Neural cell (in vitro differentiated cells): ENCODE results near the gene WNT7B. TPM values are rescaled to one million over a fixed set of nuclear protein-coding genes. Genes with fewer than 3 reads are reported as not detected.

Experiments
- H2AFZ ChIP-seq: fragments of 200-600, 300-800 bp; sonication (generic), shearing (Covaris generic); 2 replicates; pipeline ENCODE4 v1.6.0; 2014; ENCODE audit warnings: low read depth, mild to moderate bottlenecking, antibody characterized with exemption, low read length, moderate library complexity
- H3F3A ChIP-seq: fragments of 200-600 bp; shearing (Covaris generic); 2 replicates; pipeline ENCODE4 v1.6.1; 2016; ENCODE audit warnings: mild to moderate bottlenecking, moderate library complexity, mixed read lengths, antibody characterized with exemption, low read length; ENCODE audit not compliant: insufficient read depth, poor library complexity, severe bottlenecking
- H3K27ac ChIP-seq: fragments of 200-600, 300-800 bp; sonication (generic), shearing (Covaris generic); 2 replicates; pipeline ENCODE4 v1.5.1; 2014; ENCODE audit warnings: mild to moderate bottlenecking, low read length, moderate library complexity
- H3K27me3 ChIP-seq: fragments of 300-800, 200-600 bp; sonication (generic), shearing (Covaris generic); 2 replicates; pipeline ENCODE4 v1.6.0; 2014; ENCODE audit warnings: mild to moderate bottlenecking, low read depth, low read length, moderate library complexity; ENCODE audit not compliant: insufficient read depth
- H3K36me3 ChIP-seq: fragments of 300-800, 200-600 bp; sonication (generic), shearing (Covaris generic); 2 replicates; pipeline ENCODE4 v1.5.1; 2014; ENCODE audit warnings: mild to moderate bottlenecking, antibody characterized with exemption, low read length, moderate library complexity; ENCODE audit not compliant: insufficient read depth
- H3K4me2 ChIP-seq: fragments of 300-800, 200-600 bp; sonication (generic), shearing (Covaris generic); 2 replicates; pipeline ENCODE4 v1.6.0; 2014; ENCODE audit warnings: mild to moderate bottlenecking, low read length
- H3K4me3 ChIP-seq: fragments of 300-800, 200-600 bp; sonication (generic), shearing (Covaris generic); 2 replicates; pipeline ENCODE4 v1.5.1; 2014; ENCODE audit warnings: mild to moderate bottlenecking, low read length, moderate library complexity
- H3K79me2 ChIP-seq: fragments of 200-600 bp; shearing (Covaris generic); replicated peaks from 2 replicates; pipeline ENCODE4 v1.6.0; 2014; ENCODE audit warnings: mild to moderate bottlenecking, low read length, moderate library complexity; ENCODE audit not compliant: insufficient read depth
- H3K9ac ChIP-seq: fragments of 300-800, 200-600 bp; sonication (generic), shearing (Covaris generic); 2 replicates; pipeline ENCODE4 v1.6.1; 2016; ENCODE audit warnings: mild to moderate bottlenecking, low read length, mixed read lengths
- H3K9me2 ChIP-seq: fragments of 200-600 bp; shearing (Covaris generic); 2 replicates; pipeline ENCODE4 v1.6.1; 2016; ENCODE audit warnings: mild to moderate bottlenecking, low read length, mixed read lengths; ENCODE audit not compliant: insufficient read depth
- H3K9me3 ChIP-seq: fragments of 200-600, 300-800 bp; sonication (generic), shearing (Covaris generic); 2 replicates; pipeline ENCODE4 v1.6.1; 2016; ENCODE audit warnings: mild to moderate bottlenecking, mixed run types, low read length, moderate library complexity, mixed read lengths
- H4K20me1 ChIP-seq: fragments of 200-600 bp; shearing (Covaris generic); 2 replicates; pipeline ENCODE4 v1.6.1; 2016; ENCODE audit warnings: mild to moderate bottlenecking, mixed run types; ENCODE audit not compliant: insufficient read depth
- CTCF ChIP-seq: fragments of 450-650 bp; IDR thresholded peaks from 2 replicates; pipeline ENCODE4 v1.5.1; 2014; ENCODE audit warnings: antibody characterized with exemption, mild to moderate bottlenecking, moderate library complexity; ENCODE audit not compliant: poor library complexity, severe bottlenecking
- EP300 ChIP-seq: fragments of 450-650 bp; conservative IDR thresholded peaks from 2 replicates; pipeline ENCODE4 v1.6.1; 2014; ENCODE audit warnings: antibody characterized with exemption, mild to moderate bottlenecking, moderate library complexity; ENCODE audit not compliant: poor library complexity, severe bottlenecking
- EZH2 ChIP-seq: fragments of 200-600, 300-800 bp; shearing (Covaris generic), sonication (generic); IDR thresholded peaks from 2 replicates; pipeline ENCODE4 v1.6.1; 2014; ENCODE audit warnings: antibody characterized with exemption, low read length, borderline replicate concordance, mild to moderate bottlenecking; ENCODE audit not compliant: insufficient read depth, poor library complexity, severe bottlenecking
- MXI1 ChIP-seq: fragments of 450-650 bp; conservative IDR thresholded peaks from 2 replicates; pipeline ENCODE4 v1.6.1; 2014; ENCODE audit warnings: antibody characterized with exemption, mild to moderate bottlenecking; ENCODE audit not compliant: poor library complexity, severe bottlenecking
- POLR2AphosphoS5 ChIP-seq: IDR thresholded peaks from 2 replicates; pipeline ENCODE4 v1.6.1; 2012
- RAD21 ChIP-seq: fragments of 450-650 bp; conservative IDR thresholded peaks from 2 replicates; pipeline ENCODE4 v1.6.1; 2014; ENCODE audit warnings: antibody characterized with exemption, mild to moderate bottlenecking, moderate library complexity
- REST ChIP-seq: IDR thresholded peaks from 2 replicates; pipeline ENCODE4 v1.6.1; 2012; ENCODE audit warnings: borderline replicate concordance
- SMC3 ChIP-seq: fragments of 450-650 bp; conservative IDR thresholded peaks from 2 replicates; pipeline ENCODE4 v1.6.1; 2014; ENCODE audit warnings: antibody characterized with exemption, mild to moderate bottlenecking, moderate library complexity; ENCODE audit not compliant: poor library complexity
- TAF1 ChIP-seq: IDR thresholded peaks from 2 replicates; pipeline ENCODE4 v1.6.1; 2012; ENCODE audit warnings: low read depth
- polyA plus RNA-seq: library from polyadenylated mRNA; depleted of rRNA; stranded (reverse); fragments of >200 nt; gene quantifications from 2 replicates; pipeline ENCODE4 v1.2.3, GENCODE V29; 2014

The WNT7B gene
- polyA plus RNA-seq, 1 donor from 2014 or later = 0.16 TPM

- no peaks in the 10 kb centered on the region for H3K9me2 ChIP-seq
- H3K36me3 ChIP-seq = no peaks in the 10 kb centered on the region
- no peak overlapping the region for H3K4me2 ChIP-seq
- no peak for TF ChIP-seq EZH2
- TF ChIP-seq TAF1 = no peak
- no peak for TF ChIP-seq EP300
- TF ChIP-seq POLR2AphosphoS5 = no peak
- TF ChIP-seq MXI1 = no peak
- TF ChIP-seq SMC3 = no peak
- no peak for TF ChIP-seq CTCF
- no peak for TF ChIP-seq RAD21
- no peak for TF ChIP-seq REST
- H3K9ac ChIP-seq = no peak overlapping the region
- no peaks in the 10 kb centered on the region for H3K9me3 ChIP-seq
- H2AFZ ChIP-seq = no peak overlapping the region
- H4K20me1 ChIP-seq = no peaks in the 10 kb centered on the region
- H3K4me3 ChIP-seq = no peak overlapping the region
- no peak overlapping the region for H3K27ac ChIP-seq
- H3F3A ChIP-seq = no peaks in the 10 kb centered on the region
- H3K27me3 ChIP-seq = no peaks in the 10 kb centered on the region
- H3K79me2 ChIP-seq = no peaks in the 10 kb centered on the region
Observed at GRCh38 chr22:45882881-45883810, 93.8 kb downstream of the WNT7B start.

- Histone ChIP-seq H3K36me3 (no peaks in the 10 kb centered on the region), H3K4me3 (no peak overlapping the region), H3K79me2 (no peaks in the 10 kb centered on the region), H2AFZ (no peak overlapping the region), H3K4me2 (no peak overlapping the region), H3K9me2 (no peaks in the 10 kb centered on the region), H3K9ac (no peak overlapping the region), H3F3A (no peaks in the 10 kb centered on the region), H3K27ac (no peak overlapping the region), H3K27me3 (no peaks in the 10 kb centered on the region), H3K9me3 (no peaks in the 10 kb centered on the region), H4K20me1 (no peaks in the 10 kb centered on the region)
- TF ChIP-seq EP300 (no peak), CTCF (no peak), RAD21 (no peak), EZH2 (no peak), MXI1 (no peak), POLR2AphosphoS5 (no peak), REST (no peak), SMC3 (no peak), TAF1 (no peak)
Observed at GRCh38 chr22:45881524-45881875, 95.5 kb downstream of the WNT7B start.
